Stimulated activated CD4-positive, alpha-beta T cell treated with anti-CD3 and anti-CD28 coated beads, Interleukin-15, amount 100 ng/mL, for 1 hour (primary cell): ENCODE results near the gene DIRAS1.

Source experiments
- DNase-seq, 2 donors: peaks; one replicate each; pipeline ENCODE4 v3.0.0-alpha.2; 2020; ENCODE audit warnings: low read depth in 1 of 2, low spot score in 1 of 2

The DIRAS1 gene, protein sequence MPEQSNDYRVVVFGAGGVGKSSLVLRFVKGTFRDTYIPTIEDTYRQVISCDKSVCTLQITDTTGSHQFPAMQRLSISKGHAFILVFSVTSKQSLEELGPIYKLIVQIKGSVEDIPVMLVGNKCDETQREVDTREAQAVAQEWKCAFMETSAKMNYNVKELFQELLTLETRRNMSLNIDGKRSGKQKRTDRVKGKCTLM

GRCh38 chr19:2720777-2721569, at the start of gene DIRAS1:
Gene DIRAS1, minus strand, starts transcription at chr19:2721372. Its CDS starts 3,566 bp downstream, at chr19:2717806.
- no peak for DNase-seq

DNA sequence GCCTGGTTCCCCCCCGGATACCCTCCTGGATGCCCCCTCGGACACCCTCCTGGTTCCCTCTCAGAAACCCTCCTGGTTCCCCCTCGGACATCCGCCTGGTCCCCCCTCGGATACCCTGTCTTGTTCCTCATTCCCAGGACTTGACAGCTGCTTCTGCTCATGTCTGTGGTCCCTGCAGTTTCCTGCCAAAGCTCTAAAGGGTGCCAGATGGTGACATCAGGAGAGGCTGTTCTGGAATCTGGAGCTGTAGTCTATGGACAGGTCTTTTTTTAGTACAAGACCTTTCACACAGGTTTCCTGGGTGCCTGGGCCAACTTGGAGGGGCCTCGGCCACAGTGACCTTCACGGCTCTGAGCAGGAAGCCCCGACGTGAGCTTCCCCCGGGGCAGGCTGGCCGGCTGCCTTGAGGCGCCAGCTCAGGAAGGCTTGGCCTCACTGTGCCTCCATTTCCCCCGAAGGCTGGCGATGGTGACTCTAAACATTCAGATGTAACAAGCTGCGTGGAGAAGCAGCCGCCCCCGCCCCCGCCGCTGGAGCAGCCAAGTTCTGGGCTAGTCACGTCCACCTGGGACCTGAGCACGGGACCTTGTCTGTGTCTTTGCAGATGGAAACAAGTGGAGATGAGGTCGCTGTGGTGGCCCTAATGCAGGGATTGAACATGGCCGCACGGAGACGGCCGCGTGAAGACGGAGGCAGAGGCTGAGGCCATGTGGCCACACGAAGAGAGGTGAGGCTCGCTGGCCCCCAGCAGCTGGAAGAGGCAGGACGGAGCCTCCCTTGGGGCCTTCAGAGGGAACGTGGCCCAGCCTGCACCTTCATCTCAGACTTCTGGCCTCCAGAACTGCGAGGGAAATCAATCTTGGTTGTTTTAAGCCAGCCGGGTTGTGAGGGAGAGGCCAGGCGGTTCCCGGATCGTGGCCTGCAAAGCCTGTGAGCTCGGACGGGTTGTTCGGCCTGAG, 49.2 kb upstream of the DIRAS1 start:
- no peak for DNase-seq

GRCh38 chr19:2769218-2769617, 48.0 kb upstream of the DIRAS1 start:
- DNase-seq: no peak

DNA sequence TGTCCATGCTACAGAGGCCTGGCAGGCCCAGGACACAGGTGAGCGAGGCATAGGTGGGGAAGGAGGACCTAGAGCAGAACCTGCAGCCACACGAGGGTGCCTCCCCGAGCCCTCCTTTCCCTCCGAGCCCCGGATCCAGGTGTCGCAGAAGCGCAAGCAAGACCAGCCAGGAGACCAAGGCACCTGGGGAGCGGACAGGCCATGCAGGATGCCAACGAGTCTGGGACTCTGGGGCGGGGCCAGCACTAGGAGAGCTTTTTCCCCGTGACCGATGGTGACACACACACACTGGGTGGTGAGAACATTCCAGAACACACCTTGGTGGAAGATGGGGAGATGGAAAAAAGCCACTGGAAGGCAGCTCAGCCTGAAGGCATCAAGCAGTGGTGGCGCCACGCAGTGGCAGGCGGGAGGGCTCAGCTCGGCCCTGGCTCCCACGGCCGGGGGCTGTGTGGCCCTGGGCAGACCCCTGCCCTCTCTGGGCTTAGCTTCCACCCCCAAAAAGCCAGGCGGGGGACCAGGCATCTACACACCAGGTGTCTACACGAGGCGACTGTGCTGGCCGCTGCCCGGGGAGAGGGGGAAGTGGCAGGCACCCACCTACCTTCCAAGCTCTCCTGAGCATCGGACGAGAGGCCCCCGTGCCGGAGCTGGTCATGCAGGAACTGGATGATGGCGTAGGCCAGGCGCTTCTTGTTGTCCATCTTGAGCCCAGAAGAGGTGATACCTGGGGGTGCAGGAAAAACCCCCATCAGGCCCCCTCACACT, 47.4 kb upstream of the DIRAS1 start:
- no peak for DNase-seq

GRCh38 chr19:2767688-2768087, 46.5 kb upstream of the DIRAS1 start:
- no peak for DNase-seq

DNA sequence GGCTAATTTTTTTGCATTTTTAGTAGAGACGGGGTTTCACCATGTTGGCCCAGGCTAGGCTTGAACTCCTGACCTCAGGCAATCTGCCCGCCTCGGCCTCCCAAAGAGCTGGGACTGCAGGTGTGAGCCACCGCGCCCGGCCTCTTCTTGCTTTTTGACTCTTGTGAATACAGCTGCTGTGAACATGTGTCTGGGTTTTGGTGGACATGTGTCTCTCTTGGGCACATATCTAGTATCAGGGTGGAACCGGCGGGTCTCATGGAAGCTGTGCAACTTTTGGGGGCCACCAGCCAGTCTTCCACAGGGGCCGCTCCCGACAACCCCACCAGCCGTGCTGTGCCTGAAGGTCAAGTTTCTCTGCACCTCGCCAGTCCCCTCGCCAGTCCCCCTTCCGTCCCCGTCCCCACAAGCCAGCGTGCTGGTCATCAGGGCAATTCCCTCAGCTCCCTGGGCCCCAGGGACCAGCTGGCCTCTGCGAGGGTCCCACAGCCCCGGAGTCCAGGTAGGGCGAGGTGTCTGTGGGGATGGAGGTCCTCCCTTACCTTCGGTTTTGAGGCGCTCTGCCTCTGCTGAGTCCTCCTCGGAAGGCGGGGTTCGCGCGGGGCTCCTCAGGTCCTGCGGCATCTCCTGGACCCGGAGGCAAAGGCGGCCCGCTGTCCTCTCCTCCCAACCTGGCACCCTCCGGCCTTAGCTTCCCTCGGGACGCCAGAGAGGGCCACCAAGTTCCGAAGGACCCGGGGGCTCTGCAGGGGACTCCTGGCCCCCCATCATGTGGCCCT, 45.6 kb upstream of the DIRAS1 start:
- DNase-seq: no peak

- no peak for DNase-seq
These were observed 44.2 kb upstream of the DIRAS1 start for GRCh38 chr19:2765376-2765775.

DNA sequence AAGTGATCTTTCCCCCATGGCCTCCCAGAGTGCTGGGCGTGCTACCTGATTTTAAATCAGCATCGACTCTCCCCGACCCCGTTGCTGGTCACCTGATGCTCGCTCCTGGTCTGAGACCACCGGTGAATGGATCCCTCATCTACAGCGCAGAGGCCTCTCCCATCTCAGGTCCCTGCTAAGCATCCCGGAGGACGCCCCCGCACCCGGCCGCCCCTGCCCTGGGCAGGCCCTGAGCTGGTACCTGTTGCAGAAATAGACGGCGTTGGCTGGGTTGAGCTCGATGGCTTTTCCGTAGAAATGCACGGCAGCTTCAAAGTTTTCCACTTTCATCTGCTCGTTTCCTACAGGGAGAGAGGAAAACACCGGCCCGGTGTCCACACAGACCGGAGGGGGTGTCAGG, 43.8 kb upstream of the DIRAS1 start:
- DNase-seq: no peak

GRCh38 chr19:2763687-2764086, 42.5 kb upstream of the DIRAS1 start:
- DNase-seq: no peak

DNA sequence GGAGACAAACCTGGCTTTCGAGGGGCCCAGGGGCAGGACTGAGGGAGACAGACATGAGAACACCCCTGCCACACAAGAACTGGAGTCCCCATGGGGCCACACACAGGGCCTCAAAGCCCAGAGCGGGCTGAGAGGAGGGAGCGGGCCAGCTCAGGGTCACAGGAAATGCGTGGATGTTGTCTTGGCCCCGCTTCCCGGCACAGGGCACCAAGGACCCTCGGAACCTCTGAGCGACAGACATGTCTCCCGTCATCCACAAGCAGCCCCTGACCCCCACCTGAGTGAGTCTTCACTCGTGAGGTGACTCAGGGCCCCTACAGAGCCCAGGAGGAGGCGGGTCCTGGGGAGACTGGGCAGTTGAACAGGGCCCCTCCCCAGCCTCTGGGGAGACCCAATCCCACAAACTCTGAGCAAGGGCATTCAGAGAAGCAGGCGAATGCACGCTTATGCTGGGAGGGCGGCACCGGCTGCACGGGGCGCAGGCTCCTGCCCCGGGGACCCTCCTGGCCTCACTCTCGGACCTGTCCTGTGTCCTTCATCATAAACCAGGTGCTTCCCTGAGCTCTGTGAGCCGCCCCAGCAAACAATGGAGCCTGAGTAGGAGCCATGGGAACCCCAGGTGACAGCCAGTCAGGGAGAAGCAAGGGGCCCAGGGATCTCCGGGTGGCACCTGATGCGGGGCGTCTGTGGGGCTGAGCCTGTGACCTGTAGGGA, 41.8 kb upstream of the DIRAS1 start:
- DNase-seq: no peak

- DNase-seq: no peak
These were observed 41.0 kb upstream of the DIRAS1 start for GRCh38 chr19:2761876-2762782.

GRCh38 chr19:2761309-2761677, 40.1 kb upstream of the DIRAS1 start:
- no peak for DNase-seq

DNA sequence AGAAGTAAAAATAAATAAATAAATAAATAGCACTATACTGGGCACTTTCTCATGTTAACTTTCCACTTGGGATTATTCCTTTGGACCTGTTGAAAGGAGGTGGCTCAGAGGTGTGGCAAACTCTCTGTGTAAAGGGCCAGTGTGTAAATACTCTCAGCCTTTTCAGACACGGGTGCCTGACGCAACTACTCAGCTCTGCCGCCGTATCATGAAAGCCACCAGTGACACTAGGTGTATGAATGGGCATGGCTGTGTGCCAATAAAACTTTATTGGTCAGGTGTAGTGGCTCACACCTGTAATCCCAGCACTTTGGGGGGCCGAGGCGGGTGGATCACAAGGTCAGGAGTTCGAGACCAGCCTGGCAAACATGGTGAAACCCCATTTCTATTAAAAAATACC, 38.8 kb upstream of the DIRAS1 start:
- DNase-seq: no peak

DNA sequence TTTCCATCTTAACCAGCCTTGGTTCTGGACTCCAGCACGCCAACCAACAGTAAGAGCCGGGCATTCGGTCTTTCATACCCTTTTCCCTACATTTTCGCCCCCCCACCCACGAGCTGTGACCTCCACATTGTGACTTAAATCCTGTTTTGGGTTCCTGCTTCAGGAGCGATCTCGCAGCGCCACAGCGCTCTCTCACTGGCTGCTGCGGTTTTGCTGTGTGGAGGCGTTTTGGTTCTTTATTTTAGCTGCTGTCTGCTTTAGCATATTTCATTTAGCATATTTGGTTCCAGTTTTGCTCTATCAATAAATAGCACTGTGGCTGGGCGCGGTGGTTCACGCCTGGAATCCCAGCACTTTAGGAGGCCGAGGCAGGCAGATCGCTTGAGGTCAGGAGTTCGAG, 38.2 kb upstream of the DIRAS1 start:
- no peak for DNase-seq

DNA sequence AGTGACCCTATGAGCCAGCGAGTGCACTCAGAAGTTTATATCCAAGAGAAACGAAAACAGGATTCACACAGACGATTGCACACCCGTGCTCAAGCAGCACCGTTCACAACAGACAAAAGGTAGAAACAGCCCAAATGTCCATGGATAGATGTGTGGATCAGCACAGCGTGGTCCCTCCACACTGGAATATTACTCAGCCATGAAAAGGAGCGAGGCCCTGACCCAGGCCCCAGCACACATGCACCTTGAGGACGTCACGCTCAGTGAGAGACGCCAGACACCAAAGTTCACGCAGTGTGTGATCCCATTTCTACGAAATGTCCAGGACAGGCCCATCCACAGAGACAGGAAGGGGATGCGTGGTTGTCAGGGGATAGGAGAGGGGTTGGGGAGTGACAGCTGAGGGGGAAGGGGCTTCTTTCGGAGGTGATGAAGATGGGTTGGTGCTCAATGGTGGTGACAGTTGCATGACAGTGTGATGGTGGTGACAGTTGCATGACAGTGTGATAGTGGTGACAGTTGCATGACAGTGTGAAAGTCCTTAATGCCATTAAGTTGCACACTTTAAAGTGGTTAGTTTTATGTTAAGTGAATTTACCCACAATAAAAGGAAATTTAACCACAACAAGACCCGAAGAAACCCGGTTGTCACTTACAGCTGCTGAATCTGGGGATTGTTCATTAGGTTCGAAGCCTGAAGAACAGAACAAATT, 37.6 kb upstream of the DIRAS1 start:
- no peak for DNase-seq

DNA sequence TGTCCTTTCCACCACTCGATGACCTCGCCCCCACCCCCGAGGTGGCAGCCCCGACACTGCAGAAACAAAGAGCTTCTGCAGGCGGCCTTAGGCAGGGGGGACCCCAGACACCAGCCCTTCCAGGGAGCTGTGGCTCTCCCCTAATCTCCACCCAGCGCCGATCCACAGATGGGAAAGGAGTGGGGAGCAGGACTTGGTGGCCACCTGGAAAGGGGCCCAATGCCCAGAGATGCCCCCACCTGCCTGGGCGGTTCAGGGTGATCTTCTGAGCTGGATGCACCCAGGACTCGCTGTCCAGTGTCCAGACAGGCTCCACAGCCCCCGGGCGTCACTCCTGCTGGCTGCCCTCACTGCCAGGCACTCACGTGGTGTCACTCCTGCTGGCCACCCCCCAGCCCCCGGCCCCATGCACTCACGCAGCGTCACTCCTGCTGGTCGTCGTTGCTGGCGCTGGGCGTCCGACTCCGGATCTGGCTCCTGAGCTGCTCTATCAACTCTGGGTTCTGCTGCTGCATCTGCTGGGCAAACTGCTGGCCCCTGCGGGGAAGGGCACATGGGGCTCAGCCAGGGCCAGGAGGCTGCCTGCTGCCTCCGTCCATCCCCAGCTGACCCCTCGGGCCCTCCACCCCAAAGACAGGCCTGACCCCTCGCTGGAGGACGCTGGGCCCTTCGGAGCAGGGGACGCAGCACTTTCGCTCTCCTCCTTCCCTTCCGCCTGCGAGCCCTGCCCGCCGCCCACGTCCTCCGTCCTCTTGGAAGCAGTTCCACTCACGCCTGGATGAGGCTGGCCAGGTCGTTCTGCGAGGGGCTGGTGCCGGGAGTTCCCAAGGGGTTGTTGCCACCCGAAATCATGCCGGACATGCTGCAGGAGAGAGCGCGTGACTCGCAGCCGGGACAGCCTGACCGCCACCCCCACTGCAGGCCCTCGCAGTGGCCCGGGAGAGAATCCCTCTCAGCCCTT, 36.0 kb upstream of the DIRAS1 start:
- DNase-seq: no peak

GRCh38 chr19:2756477-2756876, 35.3 kb upstream of the DIRAS1 start:
- no peak for DNase-seq
